Mesenchymal stem cell (in vitro differentiated cells and primary cell): Measurements from ENCODE around the gene CACNA2D3.

ENCODE experiments used
- DNase-seq: peaks from one replicate; pipeline ENCODE4 v3.0.0-alpha.2; 2013
- H2AFZ ChIP-seq: one replicate; pipeline ENCODE4 v1.6.1; 2013; ENCODE audit warnings: low read depth, mild to moderate bottlenecking, control low read depth, inconsistent platforms, low read length, moderate library complexity
- H2AK5ac ChIP-seq: 2 replicates; pipeline ENCODE4 v1.6.1; 2013; ENCODE audit warnings: low read length, moderate library complexity, mild to moderate bottlenecking, inconsistent platforms; ENCODE audit not compliant: severe bottlenecking
- H2BK120ac ChIP-seq: one replicate; pipeline ENCODE4 v1.6.1; 2013; ENCODE audit warnings: low read depth, mild to moderate bottlenecking, inconsistent platforms, low read length, moderate library complexity
- H2BK12ac ChIP-seq, 2 experiments: one replicate each; pipeline ENCODE4 v1.6.1; 2013; ENCODE audit warnings: inconsistent platforms in 2 of 2, low read length in 2 of 2, mild to moderate bottlenecking in 2 of 2, moderate library complexity in 2 of 2, control low read depth in 1 of 2
- H2BK15ac ChIP-seq: one replicate; pipeline ENCODE4 v1.6.1; 2013; ENCODE audit warnings: mild to moderate bottlenecking, low read depth, inconsistent platforms; ENCODE audit not compliant: poor library complexity, severe bottlenecking
- H2BK5ac ChIP-seq: 2 replicates; pipeline ENCODE4 v1.6.1; 2013; ENCODE audit warnings: low read depth, mild to moderate bottlenecking, low read length, control low read depth, inconsistent platforms; ENCODE audit not compliant: poor library complexity, severe bottlenecking
- H3K14ac ChIP-seq, 2 experiments: one replicate each; pipeline ENCODE4 v1.6.1; 2013; ENCODE audit warnings: inconsistent platforms in 2 of 2, low read length in 2 of 2, control low read depth in 1 of 2, mild to moderate bottlenecking in 1 of 2, moderate library complexity in 1 of 2
- H3K18ac ChIP-seq, 2 experiments: one replicate each; pipeline ENCODE4 v1.6.1; 2013; ENCODE audit warnings: inconsistent platforms in 2 of 2, low read length in 2 of 2, control low read depth in 1 of 2, low read depth in 1 of 2, mild to moderate bottlenecking in 1 of 2
- H3K23ac ChIP-seq, 2 experiments: one replicate each; pipeline ENCODE4 v1.6.1; 2013; ENCODE audit warnings: inconsistent platforms in 2 of 2, low read length in 2 of 2, mild to moderate bottlenecking in 2 of 2, moderate library complexity in 2 of 2, control low read depth in 1 of 2
- H3K27ac ChIP-seq: 2 replicates; pipeline ENCODE4 v1.5.1; 2013; ENCODE audit warnings: mild to moderate bottlenecking, moderate library complexity, low read length, control low read depth, inconsistent platforms; ENCODE audit not compliant: poor library complexity, severe bottlenecking
- H3K27me3 ChIP-seq, 2 experiments: 2 replicates each; pipeline versions ENCODE4 v1.6.1 to v1.7.0; 2013; ENCODE audit warnings: low read length in 2 of 2, mild to moderate bottlenecking in 2 of 2, moderate library complexity in 2 of 2, control low read depth in 1 of 2, inconsistent platforms in 1 of 2; ENCODE audit not compliant: control insufficient read depth in 1 of 2, insufficient read depth in 1 of 2
- H3K36me3 ChIP-seq, 2 experiments: 2 replicates each; pipeline versions ENCODE4 v1.6.1 to v1.7.0; 2013; ENCODE audit warnings: low read length in 2 of 2, control low read depth in 1 of 2, inconsistent platforms in 1 of 2, low read depth in 1 of 2, mild to moderate bottlenecking in 1 of 2; ENCODE audit not compliant: insufficient read depth in 2 of 2, control insufficient read depth in 1 of 2
- H3K4ac ChIP-seq, 2 experiments: one replicate each; pipeline ENCODE4 v1.6.1; 2013; ENCODE audit warnings: inconsistent platforms in 2 of 2, low read length in 2 of 2, mild to moderate bottlenecking in 2 of 2, moderate library complexity in 2 of 2, control low read depth in 1 of 2, low read depth in 1 of 2
- H3K4me1 ChIP-seq: 2 replicates; pipeline ENCODE4 v1.6.1; 2013; ENCODE audit warnings: low read depth, low read length, control low read depth; ENCODE audit not compliant: control insufficient read depth, insufficient read depth
- H3K4me2 ChIP-seq: 2 replicates; pipeline ENCODE4 v1.6.1; 2013; ENCODE audit warnings: low read length, mild to moderate bottlenecking, inconsistent platforms; ENCODE audit not compliant: poor library complexity, severe bottlenecking
- H3K4me3 ChIP-seq, 2 experiments: 2 replicates each; pipeline versions ENCODE4 v1.5.1 to v1.7.0; 2013; ENCODE audit warnings: low read length in 2 of 2, mild to moderate bottlenecking in 2 of 2, control low read depth in 1 of 2, low read depth in 1 of 2; ENCODE audit not compliant: insufficient read depth in 1 of 2
- H3K79me1 ChIP-seq: replicated peaks from 2 replicates; pipeline ENCODE4 v1.6.1; 2013; ENCODE audit warnings: mild to moderate bottlenecking, control low read depth, low read length, inconsistent platforms; ENCODE audit not compliant: poor library complexity, severe bottlenecking
- H3K9ac ChIP-seq: 2 replicates; pipeline ENCODE4 v1.7.0; 2013; ENCODE audit warnings: mild to moderate bottlenecking, low read length, moderate library complexity
- H3K9me3 ChIP-seq: 2 replicates; pipeline ENCODE4 v1.7.0; 2013; ENCODE audit warnings: mild to moderate bottlenecking, low read length; ENCODE audit not compliant: control insufficient read depth
- H4K8ac ChIP-seq: one replicate; pipeline ENCODE4 v1.6.1; 2013; ENCODE audit warnings: inconsistent platforms, mild to moderate bottlenecking, low read length, moderate library complexity
- H4K91ac ChIP-seq: one replicate; pipeline ENCODE4 v1.6.1; 2013; ENCODE audit warnings: mild to moderate bottlenecking, low read length, inconsistent platforms
- WGBS: methylation state at CpG from one replicate; pipeline ENCODE4 v1.1.7; 2013; ENCODE audit warnings: mixed read lengths; 5-methylcytosine and 5-hydroxymethylcytosine counted together

CACNA2D3 gene

GRCh38 chr3:54372232-54372631, 249.9 kb downstream of the CACNA2D3 start:
- H2BK12ac ChIP-seq, result no peak overlapping the region
- no peak overlapping the region for H4K8ac ChIP-seq
- H3K27me3 ChIP-seq, result peaks cover 0 to 9% of the 10 kb centered on the region in 2 experiments
- no peak overlapping the region for H3K4me2 ChIP-seq
- no peak overlapping the region for H3K23ac ChIP-seq
- DNase-seq, result no peak
- H2BK15ac ChIP-seq, result no peak overlapping the region
- H3K9ac ChIP-seq, result no peak overlapping the region
- H3K79me1 ChIP-seq, result no peaks in the 10 kb centered on the region
- no peaks in the 10 kb centered on the region for H3K4me1 ChIP-seq
- no peak overlapping the region for H3K4ac ChIP-seq
- no peak overlapping the region for H3K4me3 ChIP-seq
- no peak overlapping the region for H2AK5ac ChIP-seq
- 60% methylated on average over 3 of the region's 3 CpGs for WGBS
- H4K91ac ChIP-seq, result no peak overlapping the region
- no peak overlapping the region for H3K18ac ChIP-seq
- H3K14ac ChIP-seq, result no peak overlapping the region
- H3K27ac ChIP-seq, result no peak overlapping the region
- H2AFZ ChIP-seq, result no peak overlapping the region
- H2BK120ac ChIP-seq, result no peak overlapping the region
- H3K9me3 ChIP-seq, result no peaks in the 10 kb centered on the region
- H2BK5ac ChIP-seq, result no peak overlapping the region
- no peaks in the 10 kb centered on the region for H3K36me3 ChIP-seq

- no peak overlapping the region for H3K27ac ChIP-seq
- no peak overlapping the region for H3K14ac ChIP-seq
- H2BK12ac ChIP-seq, result no peak overlapping the region
- no peak overlapping the region for H2AFZ ChIP-seq
- H4K8ac ChIP-seq, result no peak overlapping the region
- no peak overlapping the region for H3K4me2 ChIP-seq
- no peak overlapping the region for H4K91ac ChIP-seq
- no peaks in the 10 kb centered on the region for H3K79me1 ChIP-seq
- H2BK5ac ChIP-seq, result no peak overlapping the region
- H3K9ac ChIP-seq, result no peak overlapping the region
- H2AK5ac ChIP-seq, result no peak overlapping the region
- H2BK120ac ChIP-seq, result no peak overlapping the region
- peaks cover 0 to 11% of the 10 kb centered on the region in 2 experiments for H3K27me3 ChIP-seq
- H3K23ac ChIP-seq, result no peak overlapping the region
- H3K4me1 ChIP-seq, result no peaks in the 10 kb centered on the region
- no peak for DNase-seq
- WGBS, result 75% methylated on average over 8 of the region's 8 CpGs
- no peaks in the 10 kb centered on the region for H3K9me3 ChIP-seq
- H3K36me3 ChIP-seq, result no peaks in the 10 kb centered on the region
- no peak overlapping the region for H3K18ac ChIP-seq
- no peak overlapping the region for H2BK15ac ChIP-seq
- H3K4me3 ChIP-seq, result no peak overlapping the region
- no peak overlapping the region for H3K4ac ChIP-seq
These were observed 252.0 kb downstream of the CACNA2D3 start for GRCh38 chr3:54374214-54374852.

GRCh38 chr3:54376142-54376807, 253.9 kb downstream of the CACNA2D3 start:
- WGBS, result 67% methylated on average over 5 of the region's 6 CpGs
- Histone ChIP-seq H2BK5ac (no peak overlapping the region), H4K91ac (no peak overlapping the region), H2AFZ (no peak overlapping the region), H3K27ac (no peak overlapping the region), H3K27me3 (peaks cover 0 to 11% of the 10 kb centered on the region in 2 experiments), H3K23ac (no peak overlapping the region), H2BK120ac (no peak overlapping the region), H3K18ac (no peak overlapping the region), H3K9me3 (no peaks in the 10 kb centered on the region), H2BK15ac (no peak overlapping the region), H3K4me1 (no peaks in the 10 kb centered on the region), H3K36me3 (no peaks in the 10 kb centered on the region), H3K4me2 (no peak overlapping the region), H2AK5ac (no peak overlapping the region), H3K4ac (no peak overlapping the region), H3K14ac (no peak overlapping the region), H3K9ac (no peak overlapping the region), H3K79me1 (no peaks in the 10 kb centered on the region), H2BK12ac (no peak overlapping the region), H3K4me3 (no peak overlapping the region), H4K8ac (no peak overlapping the region)
- no peak for DNase-seq

GRCh38 chr3:54376939-54377578, 254.7 kb downstream of the CACNA2D3 start:
- Histone ChIP-seq H3K4me3 (no peak overlapping the region), H2AFZ (no peak overlapping the region), H2BK5ac (no peak overlapping the region), H2BK15ac (no peak overlapping the region), H3K4me1 (no peaks in the 10 kb centered on the region), H2AK5ac (no peak overlapping the region), H4K8ac (no peak overlapping the region), H3K36me3 (no peaks in the 10 kb centered on the region), H2BK12ac (no peak overlapping the region), H3K79me1 (no peaks in the 10 kb centered on the region), H4K91ac (no peak overlapping the region), H3K4me2 (no peak overlapping the region), H3K18ac (no peak overlapping the region), H3K23ac (no peak overlapping the region), H3K27me3 (peaks cover 0 to 11% of the 10 kb centered on the region in 2 experiments), H3K9ac (no peak overlapping the region), H3K9me3 (no peaks in the 10 kb centered on the region), H3K27ac (no peak overlapping the region), H2BK120ac (no peak overlapping the region), H3K4ac (no peak overlapping the region), H3K14ac (no peak overlapping the region)
- 68% methylated on average over 3 of the region's 4 CpGs for WGBS
- no peak for DNase-seq
